ENCODE measurements around the gene SOS2. TPM values are rescaled to one million over a fixed set of nuclear protein-coding genes. Genes with fewer than 3 reads are reported as not detected.

SOS2 gene
- total RNA-seq, 1 donor from 2014 or later = 38.8 TPM

DNA sequence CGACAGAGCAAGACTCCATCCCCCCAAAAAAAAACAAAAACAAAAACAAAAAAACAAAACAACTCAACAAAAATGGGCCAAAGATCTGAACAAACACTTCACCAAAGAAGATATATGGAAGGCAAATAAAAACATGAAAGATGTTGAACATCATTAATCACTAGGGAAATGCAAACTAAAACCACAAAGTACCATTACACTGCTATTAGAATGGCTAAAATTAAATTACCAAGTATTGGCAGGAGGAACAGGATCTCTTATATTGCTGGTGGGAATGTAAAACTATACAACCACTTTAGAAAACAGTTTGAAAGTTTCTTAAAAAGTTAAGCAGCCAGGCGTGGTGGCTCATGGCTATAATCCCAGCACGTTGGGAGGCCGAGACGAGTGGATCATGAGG is 12.9 kb downstream of the SOS2 start:
- no peak overlapping the region for H3K27ac ChIP-seq
- DNase-seq (no peak), ATAC-seq (no peak)
- no peaks in the 10 kb centered on the region for H3K9me3 ChIP-seq
- no peak overlapping the region for H3K4me3 ChIP-seq
- no peaks in the 10 kb centered on the region for H3K36me3 ChIP-seq
- peaks cover 18% of the 10 kb centered on the region for H3K4me1 ChIP-seq
- TF ChIP-seq, protein P1, sequence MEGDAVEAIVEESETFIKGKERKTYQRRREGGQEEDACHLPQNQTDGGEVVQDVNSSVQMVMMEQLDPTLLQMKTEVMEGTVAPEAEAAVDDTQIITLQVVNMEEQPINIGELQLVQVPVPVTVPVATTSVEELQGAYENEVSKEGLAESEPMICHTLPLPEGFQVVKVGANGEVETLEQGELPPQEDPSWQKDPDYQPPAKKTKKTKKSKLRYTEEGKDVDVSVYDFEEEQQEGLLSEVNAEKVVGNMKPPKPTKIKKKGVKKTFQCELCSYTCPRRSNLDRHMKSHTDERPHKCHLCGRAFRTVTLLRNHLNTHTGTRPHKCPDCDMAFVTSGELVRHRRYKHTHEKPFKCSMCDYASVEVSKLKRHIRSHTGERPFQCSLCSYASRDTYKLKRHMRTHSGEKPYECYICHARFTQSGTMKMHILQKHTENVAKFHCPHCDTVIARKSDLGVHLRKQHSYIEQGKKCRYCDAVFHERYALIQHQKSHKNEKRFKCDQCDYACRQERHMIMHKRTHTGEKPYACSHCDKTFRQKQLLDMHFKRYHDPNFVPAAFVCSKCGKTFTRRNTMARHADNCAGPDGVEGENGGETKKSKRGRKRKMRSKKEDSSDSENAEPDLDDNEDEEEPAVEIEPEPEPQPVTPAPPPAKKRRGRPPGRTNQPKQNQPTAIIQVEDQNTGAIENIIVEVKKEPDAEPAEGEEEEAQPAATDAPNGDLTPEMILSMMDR (IDR thresholded peaks at IDR 0.05) = no peak
- H3K27me3 ChIP-seq (ENCODE audit: low read depth) = no peaks in the 10 kb centered on the region
- intact Hi-C loops (cut with DNase I) = no loop called here

DNA sequence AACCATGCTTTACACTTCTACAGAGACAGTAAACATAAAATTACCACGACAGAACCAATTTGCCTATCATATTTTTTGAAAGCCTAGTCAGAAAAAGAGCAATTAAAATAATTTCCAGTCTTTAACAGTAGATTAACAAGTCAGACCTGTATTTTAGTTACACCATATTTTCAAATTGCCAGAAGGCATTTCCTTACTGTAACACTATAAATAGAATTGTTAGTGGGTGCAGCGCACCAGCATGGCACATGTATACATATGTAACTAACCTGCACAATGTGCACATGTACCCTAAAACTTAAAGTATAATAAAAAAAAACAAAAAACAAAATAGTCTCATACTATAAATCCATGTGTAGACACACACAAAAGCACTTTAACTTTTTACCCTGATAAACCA is 16.0 kb downstream of the SOS2 start:
- H3K27me3 ChIP-seq (ENCODE audit: low read depth) = no peaks in the 10 kb centered on the region
- H3K9me3 ChIP-seq = no peaks in the 10 kb centered on the region
- H3K4me1 ChIP-seq = peaks cover 12% of the 10 kb centered on the region
- no peak overlapping the region for H3K27ac ChIP-seq
- intact Hi-C loops (cut with DNase I) = no loop called here
- H3K36me3 ChIP-seq = no peaks in the 10 kb centered on the region
- TF ChIP-seq, protein P1 (IDR thresholded peaks at IDR 0.05) = no peak
- no peak for DNase-seq
- no peak for ATAC-seq
- no peak overlapping the region for H3K4me3 ChIP-seq

DNA sequence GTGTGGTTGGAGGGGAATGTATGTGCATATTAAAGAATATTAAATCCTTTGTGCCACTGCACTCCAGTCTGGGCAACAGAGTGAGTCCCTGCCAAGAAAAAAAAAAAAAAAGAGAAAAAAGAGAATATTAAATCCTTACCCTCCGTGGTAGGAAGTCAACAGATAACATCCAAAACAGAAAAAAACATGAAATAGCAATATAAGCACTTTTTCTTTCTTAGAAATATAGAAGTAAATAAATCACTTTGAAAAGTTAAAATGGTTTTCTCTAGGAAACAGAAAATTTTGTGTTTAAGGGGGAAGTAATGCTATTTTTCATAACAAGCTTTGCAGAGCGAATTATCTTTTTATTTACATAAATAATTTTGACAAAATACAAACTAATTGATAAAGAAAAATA is 17.6 kb downstream of the SOS2 start:
- Histone ChIP-seq H3K9me3 (no peaks in the 10 kb centered on the region), H3K36me3 (no peaks in the 10 kb centered on the region), H3K4me1 (peaks cover 10% of the 10 kb centered on the region), H3K4me3 (no peak overlapping the region), H3K27ac (no peak overlapping the region), H3K27me3 (ENCODE audit: low read depth) (no peaks in the 10 kb centered on the region)
- TF ChIP-seq, protein P1 (IDR thresholded peaks at IDR 0.05) = no peak
- intact Hi-C loops (cut with DNase I) = no loop called here
- ATAC-seq (no peak), DNase-seq (no peak)

DNA sequence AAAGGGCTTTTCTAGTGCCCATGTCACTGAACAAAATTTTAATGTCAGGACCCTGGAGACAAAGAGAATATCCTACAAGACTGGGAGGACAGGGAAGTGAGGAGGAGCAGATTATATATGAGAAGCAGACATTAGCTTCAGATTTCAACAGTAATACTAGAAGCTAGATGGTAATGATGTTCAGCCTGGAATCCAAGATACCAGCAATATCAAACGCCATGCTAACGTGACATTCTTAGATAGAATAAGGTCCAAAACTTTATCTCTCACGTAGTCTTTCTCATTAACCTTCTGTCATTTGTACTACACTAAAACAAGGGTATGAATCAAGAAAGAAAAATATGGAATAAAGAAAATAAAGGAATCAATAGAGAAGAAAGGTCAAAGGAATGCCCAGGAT is 18.7 kb downstream of the SOS2 start:
- DNase-seq (no peak), ATAC-seq (no peak)
- H3K27me3 ChIP-seq (ENCODE audit: low read depth) = no peaks in the 10 kb centered on the region
- H3K4me1 ChIP-seq = peaks cover 4% of the 10 kb centered on the region
- H3K36me3 ChIP-seq = no peaks in the 10 kb centered on the region
- H3K4me3 ChIP-seq = no peak overlapping the region
- intact Hi-C loops (cut with DNase I) = no loop called here
- H3K27ac ChIP-seq = no peak overlapping the region
- H3K9me3 ChIP-seq = no peaks in the 10 kb centered on the region
- TF ChIP-seq, protein P1 (IDR thresholded peaks at IDR 0.05) = no peak

DNA sequence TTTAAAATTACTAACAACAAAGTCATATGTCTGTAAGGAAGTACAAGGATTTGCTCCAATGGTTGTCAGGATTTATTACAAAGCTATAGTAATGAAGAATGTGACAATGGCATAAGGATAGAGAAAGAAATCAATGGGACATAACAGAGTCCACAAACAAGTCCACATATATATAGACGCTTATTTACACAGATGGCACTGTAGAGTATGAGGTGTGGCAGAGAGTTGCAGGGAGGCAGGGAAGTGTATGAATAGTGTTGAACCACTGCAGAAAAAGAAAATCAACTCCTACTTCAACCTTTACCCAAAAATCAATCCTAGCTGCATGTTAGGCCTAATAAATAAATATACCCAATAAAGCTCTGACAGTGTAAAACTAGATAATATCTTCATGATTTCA is 21.3 kb downstream of the SOS2 start:
- Histone ChIP-seq H3K27ac (no peak overlapping the region), H3K9me3 (no peaks in the 10 kb centered on the region), H3K36me3 (no peaks in the 10 kb centered on the region), H3K4me1 (no peaks in the 10 kb centered on the region), H3K27me3 (ENCODE audit: low read depth) (no peaks in the 10 kb centered on the region), H3K4me3 (no peak overlapping the region)
- intact Hi-C loops (cut with DNase I) = no loop called here
- ATAC-seq = no peak
- DNase-seq = no peak
- TF ChIP-seq, protein P1 (IDR thresholded peaks at IDR 0.05) = no peak

DNA sequence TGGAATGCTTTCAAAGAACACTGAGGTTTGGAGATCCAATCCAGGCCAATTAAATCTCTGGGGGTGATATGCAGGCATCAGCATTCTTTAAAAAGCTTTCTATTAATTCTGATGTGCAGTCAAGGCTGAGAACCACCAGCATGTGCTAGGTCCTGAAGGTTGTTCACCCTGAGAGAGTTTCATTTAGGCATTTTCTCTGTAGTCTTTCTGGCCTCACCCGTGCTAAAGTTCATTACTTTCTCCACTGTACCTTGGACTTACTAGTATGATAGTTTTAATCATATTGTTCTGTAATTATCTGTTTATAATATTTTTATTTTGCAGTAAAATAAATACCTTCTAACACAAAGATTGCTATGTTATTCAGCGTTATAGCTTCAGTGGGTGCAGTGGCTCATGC is 32.9 kb downstream of the SOS2 start:
- DNase-seq = no peak
- TF ChIP-seq, protein P1 (IDR thresholded peaks at IDR 0.05) = no peak
- Histone ChIP-seq H3K4me1 (no peaks in the 10 kb centered on the region), H3K27ac (no peak overlapping the region), H3K36me3 (peaks cover 73% of the 10 kb centered on the region), H3K27me3 (ENCODE audit: low read depth) (no peaks in the 10 kb centered on the region), H3K4me3 (no peak overlapping the region), H3K9me3 (no peaks in the 10 kb centered on the region)
- no peak for ATAC-seq
- intact Hi-C loops (cut with DNase I) = no loop called here
